Stimulated activated CD4-positive, alpha-beta T cell treated with anti-CD3 and anti-CD28 coated beads, Interleukin-12 subunit alpha, Interleukin-12 subunit beta, amount 100 ng/mL, for 4 hours (primary cell): ENCODE results near the gene MEX3A.
"Not testable (repeated sequence)": the region's sequence is repeated elsewhere in the genome, so short reads cannot be mapped to it uniquely, and the experiment has no call there.

Experiments used
- DNase-seq: peaks from one replicate; pipeline ENCODE4 v3.0.0-alpha.2; 2020

MEX3A gene

DNA sequence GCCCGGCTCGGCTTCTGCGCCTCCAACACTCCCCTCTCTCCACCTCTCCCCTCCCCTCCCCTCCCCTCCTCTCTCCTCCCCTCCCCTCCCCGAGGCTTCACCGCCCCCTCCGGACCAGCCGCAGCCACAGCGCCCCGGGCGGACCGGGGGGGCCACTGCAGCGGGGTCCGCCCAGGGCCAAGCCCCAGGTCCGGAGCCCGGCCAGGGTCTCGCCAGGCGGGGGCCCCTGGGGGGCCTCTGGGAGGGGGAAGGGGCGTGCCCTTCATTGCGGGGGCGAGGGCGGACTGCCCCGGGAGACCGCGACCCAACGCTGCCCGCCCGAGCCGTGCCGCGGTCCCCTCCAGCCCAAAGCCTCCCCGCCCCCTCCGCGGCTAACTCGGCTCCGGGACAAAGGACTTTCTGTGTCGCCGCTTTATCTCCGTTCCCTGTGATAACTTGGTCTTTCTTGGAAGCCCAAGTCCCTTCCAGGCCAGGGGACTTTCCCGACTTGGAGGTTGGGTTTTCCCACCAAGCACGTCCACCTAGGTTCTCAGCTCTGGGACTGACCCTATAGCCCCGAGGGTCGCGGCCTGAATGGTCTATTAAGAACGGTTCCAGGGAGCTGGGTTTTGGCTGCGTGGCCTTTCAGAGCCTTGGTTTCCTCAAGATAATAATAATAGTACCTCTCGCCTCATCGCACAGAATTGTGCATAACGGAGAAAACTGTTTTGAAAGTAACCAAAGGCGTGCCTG is 28.3 kb downstream of the MEX3A start, which contains the start of gene UBQLN4:
TSS of gene UBQLN4 (minus strand) at position 31 of the 732 bp plus-strand sequence. CDS start 97 bp downstream, outside the sequence.
- DNase-seq = peak; percentile 83

GRCh38 chr1:156052862-156053767 is 29.1 kb downstream of the MEX3A start:
- peak; percentile 69 for DNase-seq

DNA sequence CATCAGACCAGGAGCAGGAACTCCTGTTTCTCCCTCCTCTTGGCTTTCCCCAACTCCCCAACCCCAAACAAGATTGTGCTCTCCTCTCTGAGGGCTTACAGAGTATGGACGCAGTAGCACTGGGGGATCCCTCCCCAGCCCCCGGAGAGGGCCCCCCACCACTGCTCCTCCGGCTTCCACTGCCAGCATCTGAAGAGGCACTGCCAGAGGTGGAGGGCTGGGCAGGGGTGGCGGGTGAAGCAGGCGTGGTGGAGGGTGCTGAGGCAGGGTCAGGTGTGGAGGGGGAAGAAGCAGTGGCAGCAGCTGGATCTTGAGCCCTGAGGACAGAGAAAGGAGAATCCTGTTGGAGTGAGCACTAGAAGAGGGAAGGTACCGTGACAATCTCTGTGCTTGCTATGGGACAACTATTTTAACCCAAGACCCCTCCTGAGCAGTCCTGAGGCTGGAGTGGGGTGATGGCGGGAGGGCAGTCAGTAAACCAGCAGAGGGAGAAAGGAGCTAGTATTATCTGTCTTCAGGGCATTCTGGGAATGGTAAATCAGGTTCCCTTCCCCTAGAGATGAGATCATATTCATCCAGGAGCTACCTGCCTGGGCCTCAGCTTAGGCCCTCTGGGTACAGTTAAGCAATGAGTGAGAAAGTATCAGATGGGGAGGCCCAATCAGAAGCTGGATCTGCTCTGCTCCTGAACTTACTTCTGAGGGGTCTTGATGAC is 31.1 kb downstream of the MEX3A start:
- no peak for DNase-seq

DNA sequence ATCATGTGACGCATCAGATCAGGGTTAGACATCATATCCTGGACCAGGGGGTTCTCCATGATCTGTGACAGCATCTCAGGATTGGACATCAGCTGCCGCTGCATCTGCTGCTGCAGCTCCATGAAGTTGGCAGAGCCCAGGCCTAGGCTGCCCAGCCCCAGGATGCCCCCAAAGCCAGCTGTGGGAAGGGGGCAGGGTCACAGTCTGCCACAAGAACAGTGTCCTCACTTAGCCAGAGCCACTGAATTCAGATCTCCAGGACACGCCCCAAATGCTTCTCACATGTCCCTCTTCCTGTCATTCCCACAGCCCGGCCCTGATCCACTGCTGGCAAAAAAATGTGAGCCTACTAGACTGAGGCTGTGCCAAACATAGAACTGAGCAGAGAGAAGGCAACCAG is 31.9 kb downstream of the MEX3A start:
- no peak for DNase-seq

DNA sequence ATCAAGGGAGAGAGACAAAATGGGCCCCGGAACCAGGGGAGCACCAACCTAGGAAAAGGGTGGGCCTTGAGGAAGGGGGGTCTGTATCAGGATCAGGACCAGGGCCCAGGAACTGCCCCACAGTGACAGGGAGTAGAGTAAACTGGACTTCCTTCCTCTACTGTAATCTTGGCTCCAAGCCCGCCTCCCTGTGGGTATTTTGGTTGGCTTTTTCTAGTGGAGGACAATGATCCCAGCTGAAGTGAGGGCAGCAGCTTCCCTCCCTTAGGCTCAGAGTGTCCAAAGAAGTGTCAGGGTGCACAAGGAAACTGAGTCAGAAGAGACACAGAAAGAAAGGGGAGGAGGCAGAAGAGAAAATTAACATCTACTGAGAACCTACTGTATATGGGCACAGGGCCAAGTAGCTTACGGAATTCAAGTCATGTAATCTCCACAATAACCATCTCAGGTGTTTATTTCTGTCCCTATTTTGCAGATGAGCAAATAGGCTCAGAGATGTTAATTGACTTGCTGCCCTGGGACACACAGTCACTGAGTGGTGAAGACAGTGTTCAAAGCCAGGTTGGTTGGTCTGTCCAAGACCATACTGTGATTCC is 33.5 kb downstream of the MEX3A start:
- no peak for DNase-seq

DNA sequence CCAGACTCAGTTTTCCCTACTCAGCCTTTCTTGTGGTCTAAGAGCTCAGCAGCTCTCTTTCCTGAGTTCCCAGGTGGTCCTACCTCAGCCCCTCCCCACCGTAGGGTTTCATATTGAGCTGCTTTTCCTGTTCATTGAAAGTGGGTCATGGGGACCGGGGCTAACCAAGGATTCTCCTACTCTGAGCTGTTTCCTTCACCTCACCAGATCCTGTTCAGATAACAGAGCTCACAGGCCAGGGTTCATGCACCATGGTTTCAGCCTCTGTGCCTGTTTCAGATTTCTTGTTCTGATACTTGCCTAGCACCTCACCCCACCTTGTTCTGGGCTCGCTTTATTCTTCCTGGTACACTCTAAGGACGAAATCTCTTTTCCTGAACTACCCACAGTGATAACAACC is 37.2 kb downstream of the MEX3A start:
- DNase-seq = no peak

DNA sequence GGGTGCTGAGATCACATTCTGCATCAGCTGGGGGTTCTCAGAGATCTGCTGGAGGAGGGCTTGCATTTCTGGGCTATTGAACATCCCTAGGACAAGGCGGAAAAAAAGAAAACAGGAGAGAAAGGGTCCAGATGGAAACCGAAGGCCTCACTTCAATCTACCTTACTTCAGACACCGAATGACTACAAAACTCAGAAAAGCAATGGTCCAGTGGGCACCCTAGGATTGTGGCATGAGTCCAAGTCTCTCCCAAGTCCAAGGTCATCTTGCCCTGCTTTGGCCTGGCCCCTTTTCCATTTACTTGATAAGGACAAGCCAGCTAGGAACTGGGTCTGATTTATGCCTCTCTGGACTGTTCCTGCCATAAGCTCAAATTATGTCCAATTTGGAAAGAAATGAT is 39.4 kb downstream of the MEX3A start:
- no peak for DNase-seq

GRCh38 chr1:156034991-156035390 is 47.3 kb downstream of the MEX3A start:
- DNase-seq = not testable (repeated sequence)

DNA sequence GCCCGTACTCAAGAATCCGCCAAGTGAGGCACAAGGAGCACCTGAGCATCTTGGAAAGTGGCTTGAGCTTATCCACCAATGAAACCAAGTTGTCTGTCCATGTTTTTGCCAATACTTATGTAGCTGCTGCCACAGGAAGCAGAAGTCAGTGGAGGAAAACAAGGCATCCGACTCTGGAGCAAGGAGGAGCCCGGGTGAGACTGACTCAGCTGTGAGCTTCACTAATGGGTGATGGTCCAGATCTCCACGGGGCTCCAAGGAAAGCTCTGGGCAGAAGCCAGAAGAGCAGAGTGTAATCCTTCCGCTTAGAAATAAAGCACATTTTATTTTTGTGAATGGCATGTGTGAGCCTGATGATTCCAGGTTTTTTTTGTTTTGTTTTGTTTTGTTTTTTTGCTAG is 49.3 kb downstream of the MEX3A start:
- no peak for DNase-seq

DNA sequence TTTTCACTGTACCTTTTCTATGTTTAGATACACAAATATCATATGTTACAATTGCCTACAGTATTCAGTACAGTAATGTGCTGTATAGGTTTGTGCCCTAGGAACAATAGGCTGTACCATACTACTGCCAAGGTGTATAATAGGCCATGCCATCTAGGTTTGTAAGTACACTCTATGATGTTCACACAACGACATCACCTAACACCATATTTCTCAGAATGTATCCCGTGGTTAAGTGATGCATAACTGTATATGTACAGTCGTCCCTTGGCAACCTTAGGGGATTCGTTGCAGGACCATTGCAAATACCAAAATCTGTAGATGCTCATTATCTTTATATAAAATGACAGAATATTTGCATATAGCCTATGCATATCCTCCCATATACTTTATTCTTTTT is 55.7 kb downstream of the MEX3A start:
- no peak for DNase-seq

DNA sequence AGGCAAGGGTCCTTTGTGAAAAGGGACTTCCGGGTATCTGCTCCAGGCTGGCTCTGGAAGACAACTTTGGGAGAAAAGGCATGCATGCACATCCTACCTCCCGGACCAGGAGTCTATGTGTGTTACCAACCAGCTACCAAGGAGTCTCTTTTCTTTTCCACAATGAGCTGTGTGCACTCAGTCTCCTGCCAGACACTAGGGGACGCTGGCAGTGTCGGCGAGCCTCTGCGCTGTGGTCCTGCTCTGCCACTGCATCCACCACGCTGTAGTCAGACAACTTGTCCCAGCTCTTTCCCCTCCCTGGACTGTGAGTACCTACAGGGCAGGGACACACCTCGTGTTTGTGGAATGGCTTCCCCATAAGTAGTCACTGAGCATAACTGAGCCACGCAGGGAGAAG is 56.4 kb downstream of the MEX3A start:
- peak; percentile 7 for DNase-seq

- no peak for DNase-seq
These were observed 57.5 kb downstream of the MEX3A start for GRCh38 chr1:156024801-156025200.
